Hematopoietic multipotent progenitor cell treated with erythropoietin and hydrocortisone succinate and interleukin-3 and kit ligand, for 8 days (in vitro differentiated cells): Measurements from ENCODE around the gene VPS37B.
A peak's percentile ranks its signal among the peaks of the same experiment; 100 is the strongest.
"Not testable (repeated sequence)": the region's sequence is repeated elsewhere in the genome, so short reads cannot be mapped to it uniquely, and the experiment has no call there.

Source experiments
- DNase-seq: peaks from one replicate; pipeline ENCODE4 v3.0.0-alpha.2; 2015

Gene VPS37B

DNA sequence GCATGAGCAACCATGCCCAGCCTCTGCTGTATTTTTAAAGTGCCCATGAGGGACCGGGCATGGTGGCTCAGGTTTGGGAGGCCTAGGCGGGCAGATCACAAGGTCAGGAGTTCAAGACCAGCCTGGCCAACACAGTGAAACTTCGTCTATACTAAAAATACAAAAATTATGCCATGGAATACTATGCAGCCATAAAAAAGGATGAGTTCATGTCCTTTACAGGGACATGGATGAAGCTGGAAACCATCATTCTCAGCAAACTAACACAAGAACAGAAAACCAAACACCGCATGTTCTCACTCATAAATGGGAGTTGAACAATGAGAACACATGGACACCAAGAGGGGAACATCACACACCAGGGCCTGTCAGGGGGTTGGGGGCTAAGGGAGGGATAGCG is 9.3 kb upstream of the VPS37B start:
- DNase-seq = not testable (repeated sequence)

DNA sequence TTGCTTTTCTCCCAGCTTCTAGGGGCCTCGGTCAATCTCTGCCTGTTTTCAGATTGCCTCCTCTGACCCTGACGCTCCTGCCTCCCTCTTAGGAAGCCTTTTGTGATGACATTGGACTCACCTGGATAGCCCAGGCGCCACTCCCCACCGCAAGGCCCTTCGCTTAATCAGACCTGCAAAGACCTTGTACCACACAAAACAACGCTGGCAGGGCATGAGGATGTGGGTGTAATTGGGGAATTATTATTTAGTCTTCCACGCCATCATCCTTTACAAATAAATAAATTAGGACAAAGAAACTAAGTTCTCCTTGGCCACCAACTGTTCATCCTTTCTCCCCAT is 7.7 kb upstream of the VPS37B start:
- DNase-seq = no peak

DNA sequence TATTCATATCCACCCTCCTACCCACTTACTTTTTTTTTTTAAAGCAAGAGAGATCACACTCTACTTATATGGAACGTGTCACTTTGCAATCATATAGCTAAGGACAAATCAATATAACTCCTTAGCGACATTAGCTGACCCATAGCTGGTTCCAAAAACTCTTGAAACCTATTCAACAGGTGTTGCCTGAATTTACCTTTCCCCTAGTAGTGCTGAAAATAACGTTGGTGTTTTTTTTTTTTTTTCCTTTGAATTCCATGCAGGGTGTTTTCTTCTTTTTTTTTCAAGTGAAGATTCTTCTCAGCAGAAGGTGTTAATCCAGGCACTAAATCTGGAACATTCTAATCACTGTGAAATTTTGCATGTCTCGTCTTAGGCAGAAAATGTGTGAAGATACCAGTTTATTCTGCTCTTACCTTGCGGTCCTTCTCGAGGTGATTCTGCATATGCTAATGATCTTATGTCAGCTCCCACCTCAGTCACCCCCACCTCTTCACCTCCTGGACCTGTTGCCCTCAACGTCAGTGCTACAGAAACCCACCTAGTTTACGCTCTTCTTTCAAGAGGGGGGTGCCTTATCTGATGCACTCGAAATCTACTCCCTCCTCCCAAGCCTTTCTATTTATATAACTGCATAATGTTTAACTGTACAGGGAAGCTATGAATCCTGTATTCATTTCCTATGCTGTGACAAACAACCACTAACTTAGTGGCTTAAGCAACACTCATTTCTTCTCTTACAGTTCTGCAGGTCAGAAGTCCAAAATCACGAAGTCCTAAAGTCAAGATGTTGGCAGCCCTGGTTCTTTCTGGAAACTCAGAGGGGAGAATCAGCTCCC is 7.1 kb upstream of the VPS37B start:
- DNase-seq = no peak

DNA sequence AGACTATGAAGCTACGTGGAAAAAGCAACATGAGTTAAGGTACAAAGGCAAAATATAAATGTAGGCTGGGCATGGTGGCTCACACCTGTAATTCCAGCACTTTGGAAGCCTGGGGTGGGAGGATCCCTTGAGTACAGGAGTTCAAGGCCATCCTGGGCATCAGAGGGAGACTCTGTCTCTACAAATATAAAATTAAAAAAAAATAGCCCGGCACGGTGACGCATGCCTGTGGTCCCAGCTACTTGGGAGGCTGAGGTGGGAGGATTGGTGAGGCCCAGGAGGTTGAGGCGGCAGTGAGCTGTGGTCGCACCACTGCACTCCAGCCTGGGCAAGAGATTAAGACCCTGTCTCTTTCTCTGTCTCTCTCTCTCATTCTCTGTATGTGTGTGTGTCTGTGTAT is 4.0 kb upstream of the VPS37B start:
- no peak for DNase-seq

DNA sequence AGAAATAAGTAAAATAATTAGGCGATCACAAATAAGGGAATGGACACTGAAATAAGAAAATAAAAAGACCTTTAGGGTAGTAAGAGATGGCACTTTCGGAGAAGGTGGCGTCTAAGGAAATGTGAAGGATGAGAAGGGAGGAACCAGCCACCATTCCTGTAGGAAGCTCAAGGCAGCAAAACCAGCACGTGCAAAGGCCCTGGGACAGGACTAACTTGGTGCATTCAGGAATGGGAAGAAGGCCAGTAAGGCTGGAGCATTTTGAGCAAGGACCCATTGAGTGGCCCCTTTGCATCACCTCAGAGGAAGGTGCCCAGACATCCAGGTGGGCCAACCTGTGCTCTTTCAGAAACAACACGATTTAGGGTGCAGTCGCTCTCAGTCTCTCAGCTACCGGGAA is 738 bp upstream of the VPS37B start:
- no peak for DNase-seq

DNA sequence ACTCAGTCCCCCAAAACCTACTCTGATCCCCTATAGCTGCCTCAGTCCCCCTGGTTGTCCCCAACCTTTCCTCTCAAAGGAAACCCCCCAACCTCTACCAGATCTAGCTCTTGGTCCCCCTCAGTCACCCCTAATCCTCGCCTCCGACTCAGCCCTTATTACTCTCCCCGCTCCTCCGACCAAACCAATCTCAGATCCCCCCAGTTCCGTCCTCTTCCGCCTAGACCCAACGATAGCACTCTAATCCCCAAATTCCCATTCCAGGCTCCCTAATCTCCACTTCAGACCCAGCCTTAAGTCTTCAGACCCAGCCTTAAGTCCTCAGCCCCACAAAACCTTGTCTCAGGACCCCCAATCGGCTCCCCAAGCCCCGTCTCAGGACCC is 612 bp downstream of the VPS37B start:
- DNase-seq = no peak

DNA sequence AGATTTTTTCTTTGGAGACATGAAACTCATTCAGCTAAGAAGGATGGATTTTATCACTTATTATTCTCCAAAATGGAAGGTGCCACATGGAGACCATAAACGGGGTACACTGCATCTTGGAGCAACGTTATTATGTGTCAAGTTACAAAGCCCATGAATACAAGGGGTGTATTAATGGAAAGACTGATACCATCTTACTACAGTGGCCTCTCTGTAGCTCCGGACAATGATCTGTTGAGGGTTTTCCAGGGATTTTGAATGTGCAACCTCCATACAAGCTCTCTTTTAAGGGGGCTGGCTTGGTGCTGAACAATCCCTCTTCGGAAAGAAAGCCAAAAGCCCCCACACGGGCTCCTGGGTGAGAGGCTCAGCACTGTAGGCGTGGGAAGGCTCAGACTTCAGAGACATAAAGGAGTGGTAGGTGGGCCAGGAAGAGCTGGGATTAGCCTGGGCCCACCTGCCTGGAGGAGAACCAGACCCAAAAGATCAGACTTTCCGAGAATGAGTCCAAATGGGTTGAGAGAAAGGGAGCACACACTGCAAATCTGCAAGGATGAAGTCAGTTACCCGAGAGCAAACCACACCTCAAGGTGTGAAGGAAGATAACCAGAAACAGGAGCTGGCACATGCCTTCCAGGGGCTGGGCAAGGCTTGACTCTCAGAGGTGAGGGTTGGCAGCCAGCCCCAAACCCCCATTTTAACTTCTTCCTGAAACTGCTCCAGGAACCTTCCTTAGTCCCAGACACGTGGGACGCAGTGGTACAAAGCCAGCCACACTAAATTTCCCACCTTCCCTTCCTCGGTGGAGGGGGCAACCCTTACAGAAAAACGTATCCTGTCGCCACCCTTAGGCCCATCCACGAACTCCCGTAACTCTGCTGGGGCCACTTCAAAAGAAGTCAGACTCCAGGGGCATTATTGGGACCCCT is 1.5 kb downstream of the VPS37B start:
- peak; percentile 96 for DNase-seq

DNA sequence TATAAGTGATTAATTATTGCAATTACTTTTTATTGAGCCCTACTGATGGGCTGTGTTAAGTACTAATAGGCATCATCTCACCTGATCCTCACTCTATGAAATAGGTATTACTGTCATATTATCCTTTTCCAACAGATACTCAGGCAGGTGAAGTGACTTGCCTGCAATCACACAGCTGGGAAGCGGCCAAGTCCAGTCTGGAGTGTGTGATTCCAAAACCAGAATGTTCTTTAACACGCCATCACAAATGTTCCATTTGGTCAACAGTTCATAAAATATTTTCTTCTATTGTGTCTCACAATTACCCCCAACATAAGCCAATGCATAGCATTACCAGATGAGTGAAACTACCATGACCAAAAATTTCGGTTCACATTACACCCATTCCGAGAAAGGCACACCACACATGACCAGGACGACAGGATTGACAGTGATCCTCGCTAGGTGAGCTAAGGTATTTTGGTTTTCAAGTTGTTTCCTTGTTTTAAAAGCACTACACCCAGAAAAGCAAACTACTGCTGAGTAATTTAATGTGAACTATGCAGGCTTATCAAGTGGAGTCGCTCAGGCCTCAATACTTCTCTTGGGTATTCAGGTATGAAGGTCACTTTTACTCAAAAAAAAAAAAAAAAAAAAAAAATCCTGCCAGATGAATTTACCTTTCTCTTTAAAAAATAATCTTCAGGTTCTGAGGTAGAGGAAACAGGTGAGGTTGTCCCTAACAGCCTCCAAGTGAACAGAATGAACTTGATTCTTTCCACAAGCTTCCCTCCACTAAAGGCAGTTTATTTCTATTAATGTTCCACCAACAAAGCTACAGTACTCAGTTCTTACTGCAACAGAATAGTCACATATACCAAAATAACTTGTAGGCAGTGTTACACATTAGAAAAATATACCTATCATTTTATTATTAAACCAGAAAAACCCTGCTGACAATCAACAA is 2.4 kb downstream of the VPS37B start:
- DNase-seq = no peak

DNA sequence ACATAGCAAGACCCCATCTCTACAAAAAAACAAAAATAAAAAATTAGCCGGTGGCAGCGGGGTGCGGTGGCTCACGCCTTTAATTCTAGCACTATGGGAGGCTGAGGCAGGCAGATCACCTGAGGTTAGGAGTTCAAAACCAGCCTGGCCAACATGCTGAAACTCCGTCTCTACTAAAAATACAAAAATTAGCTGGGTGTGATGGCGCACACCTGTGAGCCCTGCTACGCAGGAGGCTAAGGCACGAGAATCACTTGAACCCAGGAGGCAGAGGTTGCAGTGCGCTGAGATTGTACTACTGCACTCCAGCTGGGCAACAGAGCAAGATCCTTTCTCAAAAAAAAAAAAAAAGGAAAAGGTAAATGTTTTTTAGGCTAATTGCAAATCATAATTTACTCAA is 3.2 kb downstream of the VPS37B start:
- not testable (repeated sequence) for DNase-seq

DNA sequence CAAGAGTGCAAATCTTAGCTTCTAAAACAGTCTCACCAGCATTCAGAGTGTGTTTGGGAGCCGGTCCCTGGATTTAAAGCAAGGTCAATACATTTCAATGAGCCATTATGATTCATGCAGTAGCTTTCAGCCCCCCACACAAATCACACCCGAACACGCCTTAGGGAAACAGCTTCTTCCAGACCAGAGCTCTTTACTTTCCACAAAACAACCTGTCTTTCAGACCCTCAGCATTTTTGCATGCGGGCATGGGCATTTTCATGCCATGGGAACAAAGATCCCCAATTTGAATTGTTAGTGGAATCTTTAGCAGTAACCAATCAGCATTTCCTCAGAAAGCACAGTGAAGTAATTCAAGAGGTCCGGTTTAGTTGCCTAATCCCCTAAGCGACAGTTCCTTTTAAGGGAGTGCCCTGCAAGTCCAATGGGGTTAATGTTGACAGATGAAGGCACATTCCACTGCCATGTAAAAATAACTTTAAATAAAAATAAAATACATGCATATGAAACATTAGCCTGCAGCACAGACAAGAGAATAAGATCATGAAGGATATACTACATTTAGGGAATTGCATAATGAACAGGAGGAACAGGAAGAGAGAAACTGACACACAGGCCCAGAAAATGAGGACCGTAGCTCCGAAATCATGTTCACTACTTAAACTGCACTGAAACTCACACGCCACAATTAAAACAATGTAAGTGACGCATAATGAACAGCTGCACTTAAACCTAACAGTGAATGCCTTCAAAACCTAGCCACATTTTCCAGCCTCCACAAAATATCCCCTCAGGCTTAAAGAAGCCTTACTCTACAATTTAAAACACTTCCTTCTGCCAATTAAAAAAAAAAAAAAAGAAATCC is 4.0 kb downstream of the VPS37B start:
- DNase-seq = no peak

DNA sequence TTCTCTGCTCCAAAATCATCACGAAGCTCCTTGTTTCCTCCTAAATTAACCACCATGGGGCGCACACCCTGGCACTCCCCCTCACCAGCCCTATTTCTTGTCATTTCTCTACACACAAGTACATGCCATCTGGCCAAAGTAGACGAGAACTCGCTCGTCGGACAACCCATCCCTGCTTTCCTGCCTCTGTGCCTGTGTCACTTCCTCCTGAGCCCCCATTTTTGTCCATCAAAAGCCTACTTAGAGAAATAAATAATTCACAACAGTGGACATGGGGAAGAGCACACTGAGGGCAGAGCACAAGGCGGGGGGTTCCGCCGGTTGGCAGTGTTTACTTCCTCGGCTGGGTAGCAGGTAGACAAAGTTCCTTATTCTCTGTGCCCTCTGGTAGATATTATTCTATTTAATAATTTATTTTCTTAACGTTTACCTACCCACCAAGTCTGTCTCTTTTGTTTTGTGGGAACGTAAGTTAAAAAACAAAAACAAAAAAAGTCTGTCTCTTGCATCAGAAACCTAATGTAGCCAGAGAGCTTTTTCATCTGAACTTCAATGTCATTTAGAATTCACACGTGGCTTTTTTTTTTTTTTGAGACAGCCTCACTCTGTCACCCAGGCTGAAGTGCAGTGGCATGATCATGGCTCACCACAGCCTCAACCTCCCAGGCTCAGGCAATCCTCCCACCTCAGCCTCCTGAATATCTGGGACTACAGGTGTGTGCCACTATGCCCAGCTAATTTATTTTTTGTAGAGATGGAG is 6.0 kb downstream of the VPS37B start:
- DNase-seq = peak; percentile 74

DNA sequence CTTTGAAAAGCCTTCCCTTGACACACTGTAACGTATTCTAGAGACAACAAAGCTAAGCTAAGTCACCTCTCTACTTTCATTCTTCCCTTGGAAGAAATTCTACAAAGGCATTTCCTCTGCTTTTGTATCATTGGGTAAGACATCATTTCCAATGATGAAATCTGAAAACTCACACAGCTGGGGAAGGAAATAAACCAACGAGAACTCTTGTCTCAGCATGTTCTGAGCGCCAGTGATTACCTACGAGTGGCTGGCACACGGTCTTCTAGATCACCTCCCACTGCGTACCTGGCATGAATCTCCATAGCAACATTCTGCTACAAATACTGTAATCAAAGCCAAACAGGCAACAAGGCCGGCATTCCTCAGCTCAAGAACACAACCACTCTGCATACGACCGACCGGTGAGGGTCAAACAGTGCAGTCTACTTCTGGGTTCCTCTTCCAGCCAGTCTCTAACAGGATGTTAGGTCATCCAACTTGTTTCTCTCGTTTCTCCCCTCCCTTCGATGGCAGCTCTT is 7.6 kb downstream of the VPS37B start:
- DNase-seq = peak; percentile 44

DNA sequence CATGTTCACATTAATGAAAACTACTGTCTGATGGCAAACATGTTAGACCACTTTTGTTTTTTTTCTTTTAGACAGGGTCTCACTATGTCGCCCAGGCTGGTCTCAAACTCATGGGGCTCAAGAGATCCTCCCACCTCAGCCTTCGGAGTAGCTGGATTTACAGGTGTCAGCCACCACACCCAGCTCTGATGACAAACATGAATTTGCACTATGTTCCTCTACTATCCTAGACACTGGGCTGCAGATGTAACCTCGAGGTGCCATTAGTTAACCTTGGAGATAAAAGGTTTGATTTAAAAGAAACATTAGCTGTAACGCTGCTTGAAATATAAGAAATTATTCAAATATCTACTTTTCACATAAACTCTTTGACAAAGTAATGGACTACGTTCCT is 8.1 kb downstream of the VPS37B start:
- no peak for DNase-seq

DNA sequence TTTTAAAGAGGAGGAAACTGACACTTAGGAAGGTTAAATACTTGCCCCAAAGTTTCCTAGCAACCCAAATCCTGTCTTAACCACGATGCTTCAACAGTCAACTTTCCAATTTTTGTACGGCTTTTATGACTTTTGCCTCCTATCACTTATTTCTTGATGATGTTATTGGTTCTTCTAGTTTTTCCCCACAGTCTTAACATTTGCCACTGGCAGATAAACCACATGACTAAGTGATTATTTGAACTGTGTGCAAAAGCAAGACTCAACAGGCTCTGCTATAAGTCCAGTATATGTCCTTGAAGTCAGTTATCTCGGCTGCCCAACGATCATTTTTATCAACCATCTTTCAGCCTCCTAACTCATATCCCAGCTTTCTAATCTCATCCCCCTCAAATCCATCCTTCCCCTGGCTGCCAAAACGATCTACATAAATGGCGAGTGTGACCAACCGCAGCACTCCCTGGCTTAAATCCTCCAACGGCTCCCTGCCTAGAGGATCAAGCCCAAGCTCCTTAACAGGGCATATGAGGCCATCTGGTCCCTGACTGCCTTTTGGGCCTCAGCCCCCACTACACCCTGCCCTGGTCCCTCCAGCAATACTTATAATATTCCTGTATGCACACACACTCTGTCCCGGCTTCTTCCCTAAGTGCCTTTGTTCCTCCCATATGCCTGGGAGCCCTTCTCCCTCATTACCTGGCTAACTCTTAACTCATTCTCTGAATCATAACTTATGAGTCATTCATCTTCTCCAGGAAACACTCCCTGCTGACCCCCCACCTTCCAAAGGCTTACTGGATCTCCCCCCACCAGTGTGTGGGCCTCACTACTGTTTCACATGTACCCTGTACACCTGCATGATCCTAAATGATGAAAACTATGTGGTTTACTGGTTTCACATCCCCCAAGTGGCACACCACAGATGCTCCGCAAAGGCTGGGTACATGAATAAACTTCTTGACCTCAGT is 8.8 kb downstream of the VPS37B start:
- peak; percentile 94 for DNase-seq

DNA sequence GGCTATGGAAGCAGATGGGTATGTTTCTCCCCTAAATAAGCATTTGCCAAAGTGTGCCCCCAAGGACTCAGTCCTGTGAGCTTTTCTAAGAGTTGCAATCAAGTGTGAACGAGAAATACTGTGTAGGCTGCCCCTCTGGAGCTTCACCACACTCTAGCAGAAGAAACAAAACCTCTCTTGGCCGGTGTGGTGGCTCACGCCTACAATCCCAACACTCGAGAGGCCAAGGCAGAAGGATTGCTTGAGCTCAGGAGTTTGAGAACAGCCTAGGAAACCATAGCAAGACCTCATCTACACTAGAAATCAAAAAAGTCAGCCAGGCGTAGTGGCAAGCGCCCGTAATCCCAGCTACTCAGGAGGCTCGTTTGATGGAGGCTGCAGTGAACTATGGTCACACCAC is 9.8 kb downstream of the VPS37B start:
- no peak for DNase-seq

DNA sequence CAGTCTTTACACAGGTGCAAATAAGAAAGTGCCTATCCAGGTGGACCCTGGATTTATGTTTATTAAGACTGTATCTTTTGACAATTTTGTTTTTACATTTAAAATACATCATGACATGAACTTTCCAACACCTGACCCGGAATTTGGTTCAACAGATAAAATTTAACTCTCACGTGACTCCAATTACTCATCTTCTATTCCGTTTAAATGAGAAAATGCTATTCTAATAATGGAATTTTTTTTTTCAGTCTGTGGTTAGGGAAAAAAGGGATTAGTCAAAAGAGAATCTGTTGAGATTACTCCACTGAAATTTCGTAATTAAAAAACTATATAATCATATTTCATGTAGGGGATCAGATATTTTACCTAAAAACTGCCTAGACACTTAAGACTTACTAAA is 11.1 kb downstream of the VPS37B start:
- no peak for DNase-seq

DNA sequence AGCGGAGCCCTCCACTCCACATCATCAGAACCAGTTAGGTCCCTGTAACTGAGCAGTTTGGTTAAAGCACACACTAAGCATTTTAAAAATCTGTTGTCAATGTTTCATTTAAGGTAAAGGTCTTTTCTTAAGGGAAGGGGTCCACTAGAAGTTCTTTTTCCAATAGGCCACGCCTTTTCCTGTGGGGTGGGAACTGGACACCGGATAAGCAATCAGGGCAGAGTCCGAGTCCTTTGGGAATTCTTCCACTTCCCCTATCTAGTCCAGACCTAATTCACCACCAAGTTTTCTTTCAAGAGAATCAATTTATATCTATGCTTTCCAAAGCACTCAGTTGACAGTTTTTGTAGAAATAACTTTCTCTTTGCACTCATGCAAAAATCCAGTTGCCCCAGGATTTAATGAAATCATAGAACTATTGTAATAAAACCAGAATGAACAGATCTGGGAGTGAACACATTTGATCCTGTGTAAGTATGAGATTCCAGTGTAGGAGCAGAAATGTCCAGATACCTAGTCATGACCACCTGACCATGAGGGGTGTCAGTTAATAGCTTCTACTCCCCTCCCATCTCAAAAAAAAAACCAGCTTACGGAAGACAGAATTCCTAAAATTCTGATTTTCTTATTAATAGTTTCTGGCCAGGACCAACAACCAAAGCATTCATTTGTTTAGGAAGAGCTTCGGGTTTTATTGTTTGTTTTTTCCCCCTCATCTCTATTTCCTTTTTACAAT is 11.7 kb downstream of the VPS37B start:
- DNase-seq = no peak

DNA sequence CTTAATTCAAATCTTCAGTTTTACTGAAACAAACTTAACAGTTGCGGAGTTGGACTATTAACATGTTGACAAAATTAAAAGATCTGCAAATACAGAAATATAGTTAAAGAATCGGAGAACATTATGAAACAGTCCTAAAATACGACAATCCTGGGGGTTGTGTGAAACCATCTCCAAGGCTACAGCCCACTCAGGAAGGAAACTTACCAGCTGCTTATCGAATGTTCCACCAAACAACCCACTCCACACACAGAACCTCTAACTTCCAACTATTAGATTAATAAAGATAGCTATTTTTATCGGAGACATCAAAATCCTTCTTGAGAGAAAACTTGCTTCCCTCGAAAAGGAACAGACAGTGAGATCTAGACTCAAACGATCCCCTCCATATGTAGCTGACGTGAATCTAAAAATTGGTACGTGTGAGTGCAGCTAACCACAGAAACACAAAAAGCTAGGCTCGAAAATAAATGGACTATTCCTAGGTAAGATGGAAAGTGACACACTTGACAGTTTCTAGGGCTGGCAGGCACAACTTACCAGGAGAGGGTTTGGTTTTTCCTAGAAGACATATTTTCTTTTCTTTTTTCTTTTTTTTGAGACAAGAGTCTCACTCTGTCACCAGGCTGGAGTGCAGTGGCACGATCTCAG is 12.9 kb downstream of the VPS37B start:
- DNase-seq = peak; percentile 49
